ENCODE measurements around the gene SEC24D.

DNA sequence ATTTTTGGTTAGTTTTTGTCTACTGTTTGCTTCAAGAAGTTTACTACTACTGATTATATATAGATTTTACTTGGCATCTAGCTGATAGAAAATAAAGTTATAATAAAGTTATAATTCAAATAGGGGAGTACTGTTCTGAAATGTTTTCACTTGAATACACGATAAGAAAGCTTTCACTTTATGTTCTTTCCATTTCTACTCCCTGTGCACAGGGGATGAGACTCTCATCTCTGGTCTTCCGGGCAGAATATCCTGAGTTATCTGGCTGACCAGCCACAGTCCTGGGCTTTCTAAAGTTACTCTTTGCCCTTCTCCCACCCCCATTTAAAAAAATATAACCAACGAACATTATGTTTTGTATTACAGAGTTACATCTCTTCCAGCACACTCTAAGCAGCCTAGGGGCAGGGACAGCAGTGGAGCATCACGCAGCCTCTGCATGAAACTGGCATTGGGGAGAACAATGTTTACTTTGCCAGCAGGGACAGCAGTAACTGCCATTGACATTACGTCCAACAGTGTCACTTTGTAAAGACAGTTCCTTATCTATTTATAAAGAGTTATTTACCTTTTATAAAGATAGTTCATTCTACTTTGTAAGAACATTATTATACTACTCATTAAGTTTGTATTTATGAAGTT is 86.5 kb downstream of the SEC24D start:
- TF ChIP-seq, protein P1, sequence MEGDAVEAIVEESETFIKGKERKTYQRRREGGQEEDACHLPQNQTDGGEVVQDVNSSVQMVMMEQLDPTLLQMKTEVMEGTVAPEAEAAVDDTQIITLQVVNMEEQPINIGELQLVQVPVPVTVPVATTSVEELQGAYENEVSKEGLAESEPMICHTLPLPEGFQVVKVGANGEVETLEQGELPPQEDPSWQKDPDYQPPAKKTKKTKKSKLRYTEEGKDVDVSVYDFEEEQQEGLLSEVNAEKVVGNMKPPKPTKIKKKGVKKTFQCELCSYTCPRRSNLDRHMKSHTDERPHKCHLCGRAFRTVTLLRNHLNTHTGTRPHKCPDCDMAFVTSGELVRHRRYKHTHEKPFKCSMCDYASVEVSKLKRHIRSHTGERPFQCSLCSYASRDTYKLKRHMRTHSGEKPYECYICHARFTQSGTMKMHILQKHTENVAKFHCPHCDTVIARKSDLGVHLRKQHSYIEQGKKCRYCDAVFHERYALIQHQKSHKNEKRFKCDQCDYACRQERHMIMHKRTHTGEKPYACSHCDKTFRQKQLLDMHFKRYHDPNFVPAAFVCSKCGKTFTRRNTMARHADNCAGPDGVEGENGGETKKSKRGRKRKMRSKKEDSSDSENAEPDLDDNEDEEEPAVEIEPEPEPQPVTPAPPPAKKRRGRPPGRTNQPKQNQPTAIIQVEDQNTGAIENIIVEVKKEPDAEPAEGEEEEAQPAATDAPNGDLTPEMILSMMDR (conservative IDR thresholded peaks at IDR 0.05; ENCODE audit: low read depth, low read length): no peak
- no peak for TF ChIP-seq EZH2 (IDR thresholded peaks at IDR 0.05; ENCODE audit: low read length, unreplicated experiment)

Data from PC-3 (cell line).